Pancreas (tissue), 10 donors: ENCODE data around the gene PANK1. TPM values are rescaled to one million over a fixed set of nuclear protein-coding genes. Genes with fewer than 3 reads are reported as not detected.

Source experiments
- ATAC-seq, 4 donors: fragments of 200-7000 bp; cut with Tn5 transposase; one replicate each; pipeline versions ENCODE4 v1.8.0 to v1.9.1; 2020; ENCODE audit warnings: mild to moderate bottlenecking in 4 of 4, moderate library complexity in 4 of 4
- DNase-seq, 6 donors: peaks; one replicate each; pipeline ENCODE4 v3.0.0-alpha.2; 2020
- FAIRE-seq: peaks from 2 replicates; lab custom pipeline; 2012; peaks lifted over from hg19 to GRCh38; lab: Jason Lieb, UNC
- H3K27ac ChIP-seq, 4 donors: fragments of 200-600 bp; sonication (generic); 1 replicate in 3 of 4; 2 replicates in 1 of 4; pipeline versions ENCODE4 v1.5.0 to v1.8.0; 2020
- H3K27me3 ChIP-seq, 4 donors: fragments of 200-600 bp; one replicate each; pipeline ENCODE4 v1.8.0; 2021
- H3K36me3 ChIP-seq, 3 donors: fragments of 200-600 bp; sonication (generic) in 1 of 3; one replicate each; pipeline versions ENCODE4 v1.5.0 to v1.8.0; 2020 to 2021
- H3K4me1 ChIP-seq, 3 donors: fragments of 200-600 bp; one replicate each; pipeline ENCODE4 v1.8.0; 2021
- H3K4me3 ChIP-seq, 4 donors: fragments of 200-600 bp; sonication (generic) in 2 of 4; one replicate each; pipeline versions ENCODE4 v1.5.0 to v1.8.0; 2020 to 2021
- H3K9me3 ChIP-seq, 4 donors: fragments of 200-600 bp; one replicate each; pipeline ENCODE4 v1.8.0; 2021
- CTCF ChIP-seq, 4 donors: fragments of 200-600 bp; sonication (generic) in 3 of 4; IDR thresholded peaks; one replicate each; pipeline versions ENCODE4 v1.5.0 to v1.8.0; 2021; ENCODE audit warnings: antibody characterized with exemption in 4 of 4
- WGBS, 2 donors: extraction: QIAGEN DNeasy Blood & Tissue Kit; methylation state at CpG; one replicate each; pipeline ENCODE4 v1.1.7; 2013; 5-methylcytosine and 5-hydroxymethylcytosine counted together
- intact Hi-C, 3 donors: fragments of 100-400 bp; cut with DNase I; formaldehyde crosslinking; loops; one replicate each; pipeline versions ENCODE4 v1.11.1 to v1.14.2; 2022
- polyA plus RNA-seq, 2 donors: library from polyadenylated mRNA; stranded (reverse); fragments of 200-250 nt; gene quantifications; one replicate each; pipeline ENCODE4 v1.2.3, GENCODE V29; 2013
- total RNA-seq, 6 donors: library from RNA; stranded (reverse); fragmentation: NEBNext Ultra II Directional in 4 of 6; extraction: Animal tissue kit (Norgen Biotek cat#: 25700) in 4 of 6; gene quantifications; one replicate each; pipeline versions ENCODE4 v1.2.1 to v1.2.4, GENCODE V29; 2021 to 2023
- donor health status: healthy with polysubstance abuse.
- donor health status: DM: no; HTN: no; CAD: no; lungs with moderate emphysema.
- donor health status: DM: no; HTN: no; CAD: no.
- donor health status: control.
- donor health status: control.
- donor health status: Bipolar disorder and iron deficiency.
- donor health status: DM: yes; HTN: yes; CAD: no.
- donor health status: DM: no; HTN: no; CAD: no.
- donor health status: DM: no; HTN: no; CAD: no.
- donor health status: DM: yes; HTN: yes; CAD: no.

PANK1 gene
- total and polyA plus RNA-seq, 8 donors: 0.46 to 3.5 (median 2.3) TPM

GRCh38 chr10:89604200-89604599 is 40.8 kb downstream of the PANK1 start:
- H3K9me3 ChIP-seq: no peaks in the 10 kb centered on the region
- no peak for DNase-seq
- ATAC-seq: no peak
- H3K27ac ChIP-seq: no peak overlapping the region
- TF ChIP-seq CTCF (IDR thresholded peaks at IDR 0.05): no peak
- no peak for FAIRE-seq
- intact Hi-C loops: no loop called here
- H3K4me3 ChIP-seq: no peak overlapping the region
- no peaks in the 10 kb centered on the region for H3K27me3 ChIP-seq
- 88 to 94% methylated on average over 5 of the region's 5 CpGs for WGBS, 2 donors
- H3K4me1 ChIP-seq: no peaks in the 10 kb centered on the region
- no peaks in the 10 kb centered on the region for H3K36me3 ChIP-seq

DNA sequence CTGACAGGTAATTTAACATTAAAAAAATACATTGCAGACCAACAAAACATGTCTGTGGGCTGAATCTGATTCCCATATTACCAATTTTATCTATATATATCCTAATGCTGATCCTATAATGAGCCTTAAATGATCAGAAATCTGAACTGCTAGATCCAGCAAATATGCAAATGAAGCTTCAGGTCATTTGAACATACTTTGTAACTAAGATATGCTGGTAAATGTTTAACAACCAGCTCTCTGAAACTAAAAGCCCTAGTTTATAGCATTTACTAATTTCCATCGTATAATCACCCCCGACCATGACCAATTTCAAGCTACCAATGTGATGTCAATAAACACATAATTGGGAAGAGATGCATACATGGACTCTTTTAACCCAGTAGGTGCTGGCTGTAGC is 42.1 kb downstream of the PANK1 start:
- no peak overlapping the region for H3K4me3 ChIP-seq
- WGBS, 2 donors: 44 to 50% methylated on average over 2 of the region's 2 CpGs
- H3K4me1 ChIP-seq: no peaks in the 10 kb centered on the region
- H3K27me3 ChIP-seq: no peaks in the 10 kb centered on the region
- ATAC-seq (no peak), FAIRE-seq (no peak), DNase-seq (no peak)
- H3K9me3 ChIP-seq: no peaks in the 10 kb centered on the region
- intact Hi-C loops: no loop called here
- no peak for TF ChIP-seq CTCF (IDR thresholded peaks at IDR 0.05)
- no peaks in the 10 kb centered on the region for H3K36me3 ChIP-seq
- H3K27ac ChIP-seq: no peak overlapping the region

GRCh38 chr10:89601728-89602361 is 43.2 kb downstream of the PANK1 start:
- H3K9me3 ChIP-seq: no peaks in the 10 kb centered on the region
- intact Hi-C loops: no loop called here
- DNase-seq (no peak), FAIRE-seq (no peak), ATAC-seq (no peak)
- no peaks in the 10 kb centered on the region for H3K27me3 ChIP-seq
- no peaks in the 10 kb centered on the region for H3K36me3 ChIP-seq
- 33 to 34% methylated on average over 2 of the region's 2 CpGs for WGBS, 2 donors
- TF ChIP-seq CTCF (IDR thresholded peaks at IDR 0.05): no peak
- no peak overlapping the region for H3K4me3 ChIP-seq
- H3K27ac ChIP-seq: no peak overlapping the region
- no peaks in the 10 kb centered on the region for H3K4me1 ChIP-seq

DNA sequence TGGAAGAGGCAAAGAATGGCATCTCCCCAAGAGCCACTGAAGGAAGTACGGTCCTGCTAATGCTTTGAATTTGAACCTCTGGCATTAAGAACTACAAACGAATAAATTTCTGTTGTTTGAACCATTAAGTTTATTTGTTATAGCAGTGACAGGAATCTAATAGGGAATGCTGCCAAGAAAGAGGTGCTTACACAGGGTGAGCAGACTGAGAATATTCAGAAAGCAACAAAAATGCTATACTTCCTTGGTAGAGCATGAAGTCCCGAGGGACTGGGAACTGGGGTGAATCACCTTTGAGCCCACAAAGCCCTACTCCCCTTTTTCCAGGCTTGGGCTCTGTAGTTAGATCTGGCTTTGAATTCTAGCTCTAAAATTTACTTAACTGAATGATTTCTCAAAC is 45.0 kb downstream of the PANK1 start:
- no peak for ATAC-seq

More for the DNA sequence above, 45.0 kb downstream of the PANK1 start:
- intact Hi-C loops: no loop called here
- H3K4me3 ChIP-seq: no peak overlapping the region
- no peak for TF ChIP-seq CTCF (IDR thresholded peaks at IDR 0.05)
- H3K27ac ChIP-seq: no peak overlapping the region
- H3K9me3 ChIP-seq: no peaks in the 10 kb centered on the region
- FAIRE-seq (no peak), DNase-seq (no peak)
- H3K27me3 ChIP-seq: no peaks in the 10 kb centered on the region
- no peaks in the 10 kb centered on the region for H3K4me1 ChIP-seq
- H3K36me3 ChIP-seq: no peaks in the 10 kb centered on the region
- 50 to 54% methylated on average over 3 of the region's 3 CpGs for WGBS, 2 donors
